Activated CD4-positive, alpha-beta T cell treated with anti-CD3 and anti-CD28 coated beads for 1 hour (primary cell): Measurements from ENCODE around the gene FREM3.
"Not testable (repeated sequence)": the region's sequence is repeated elsewhere in the genome, so short reads cannot be mapped to it uniquely, and the experiment has no call there.

Source experiments
- DNase-seq: peaks from one replicate; pipeline ENCODE4 v3.0.0-alpha.2; 2020

The FREM3 gene

DNA sequence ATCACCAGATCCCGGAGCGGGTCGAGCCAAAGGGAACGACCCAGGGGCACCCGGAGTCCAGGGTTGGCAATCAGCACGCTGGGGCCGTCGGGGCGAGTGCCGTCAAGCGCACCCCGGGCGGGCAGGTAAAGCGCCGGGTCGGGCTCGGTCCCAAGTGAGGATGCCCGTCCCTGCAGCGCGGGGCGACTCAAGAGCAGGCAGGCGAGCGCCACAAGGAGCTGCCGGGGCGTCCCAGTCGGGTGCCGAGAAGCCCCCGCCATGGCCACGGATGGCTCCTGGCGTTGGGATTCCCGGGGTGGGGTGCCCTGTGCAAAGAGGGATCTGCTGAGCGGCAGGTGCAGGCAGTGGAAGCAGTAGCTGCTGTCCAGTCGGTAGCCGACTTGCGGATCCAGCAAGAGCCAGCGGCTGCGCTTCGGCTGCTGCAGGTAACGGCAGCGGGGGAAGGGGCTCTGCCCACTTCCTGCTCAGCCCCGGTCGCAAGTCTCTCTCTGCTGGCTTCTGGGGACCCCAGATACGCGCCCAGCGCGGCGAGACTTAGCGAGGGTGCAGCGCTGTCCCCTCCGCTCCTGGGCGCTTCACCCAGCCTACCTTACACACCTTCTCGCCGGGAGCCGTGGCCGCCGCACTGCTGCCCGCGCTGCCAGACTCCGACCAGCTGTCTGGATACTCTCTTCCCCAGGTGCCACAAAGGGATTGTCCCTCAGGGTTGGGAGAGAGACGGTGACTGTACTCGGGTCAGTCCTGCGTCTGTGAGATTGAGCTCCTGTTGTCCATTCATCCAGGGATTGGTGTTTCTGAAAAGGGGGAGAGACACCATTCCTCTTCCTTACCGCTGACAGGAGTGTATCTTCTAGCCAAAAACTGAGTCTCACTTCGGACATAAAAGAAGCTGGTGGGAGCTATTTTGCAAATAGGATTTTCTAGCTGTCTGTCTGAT lies at the start of gene FREM3:
Gene FREM3 (minus strand): TSS at position 260 of the 937 bp plus-strand sequence. CDS start 0 bp downstream, at position 260.
- no peak for DNase-seq

DNA sequence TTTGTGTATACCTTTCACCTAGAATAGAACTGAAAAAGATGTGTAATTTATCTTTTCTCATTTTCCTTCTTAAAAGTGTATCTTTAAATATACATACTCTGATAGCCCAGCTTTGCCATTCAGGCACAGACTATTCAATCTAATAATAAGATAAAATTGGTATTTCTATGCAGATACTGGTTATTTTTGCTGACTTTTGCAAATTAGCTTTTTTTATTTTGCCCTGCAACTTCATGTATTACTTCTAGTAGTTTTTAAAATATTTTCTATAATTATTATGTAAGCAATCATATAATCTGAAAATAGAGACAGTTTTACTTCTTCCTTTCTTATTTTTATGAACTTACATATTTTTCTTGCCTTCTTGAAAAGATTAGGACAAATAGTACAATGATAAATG lies 45.4 kb upstream of the FREM3 start:
- DNase-seq = no peak

DNA sequence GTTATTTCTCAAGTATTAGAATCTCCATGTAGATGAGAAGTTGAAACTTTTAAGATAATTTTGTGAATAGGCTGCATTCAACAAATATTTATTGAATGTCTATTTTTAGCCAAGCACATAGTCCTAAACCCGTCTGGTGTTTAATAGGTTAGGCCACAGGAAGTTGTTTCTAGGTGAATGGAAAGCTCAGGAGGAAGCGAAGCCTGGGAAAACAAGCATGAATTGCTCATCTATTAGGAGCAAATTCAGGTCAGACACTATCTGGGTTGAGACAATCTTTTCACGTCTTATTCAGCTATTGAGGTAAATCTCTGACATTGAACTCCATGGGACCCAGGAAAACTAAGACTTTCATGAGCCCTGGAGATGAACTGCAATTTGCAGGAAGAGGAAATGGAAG lies 43.1 kb upstream of the FREM3 start:
- DNase-seq = no peak

DNA sequence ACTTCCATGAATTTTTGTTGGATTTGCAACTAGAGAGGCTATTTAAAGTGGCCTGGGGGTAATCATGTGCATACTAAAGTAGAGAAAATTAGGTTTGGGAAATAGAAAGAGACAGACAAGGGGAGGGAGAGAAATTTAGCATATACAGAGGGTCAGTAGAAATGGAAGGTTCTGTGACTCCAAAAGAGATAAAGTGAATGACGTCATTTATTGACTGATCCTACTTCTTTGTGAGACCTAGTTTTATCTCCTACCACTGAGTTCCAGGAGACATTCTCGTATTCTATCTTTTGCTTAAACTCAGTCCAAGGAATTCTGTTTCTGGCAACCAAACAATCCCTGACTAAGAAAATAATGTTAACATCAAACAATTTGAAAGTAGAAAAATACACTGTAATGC lies 42.4 kb upstream of the FREM3 start:
- no peak for DNase-seq

DNA sequence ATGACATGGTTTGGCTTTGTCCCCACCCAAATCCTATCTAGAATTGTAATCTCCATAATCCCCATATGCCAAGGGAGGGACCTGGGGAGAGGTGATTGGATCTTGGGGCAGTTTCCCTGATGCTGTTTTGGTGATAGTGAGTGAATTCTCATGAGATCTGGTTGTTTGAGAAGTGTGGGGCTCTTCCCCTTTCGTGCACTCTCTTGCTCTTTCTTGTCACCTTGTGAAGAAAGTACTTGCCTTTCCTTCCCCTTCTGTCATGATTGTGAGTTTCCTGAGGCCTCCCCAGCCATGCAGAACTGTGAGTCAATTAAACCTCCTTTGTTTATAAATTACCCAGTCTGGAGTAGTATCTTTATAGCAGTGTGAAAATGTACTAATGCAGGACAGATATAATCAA lies 36.4 kb upstream of the FREM3 start:
- no peak for DNase-seq

DNA sequence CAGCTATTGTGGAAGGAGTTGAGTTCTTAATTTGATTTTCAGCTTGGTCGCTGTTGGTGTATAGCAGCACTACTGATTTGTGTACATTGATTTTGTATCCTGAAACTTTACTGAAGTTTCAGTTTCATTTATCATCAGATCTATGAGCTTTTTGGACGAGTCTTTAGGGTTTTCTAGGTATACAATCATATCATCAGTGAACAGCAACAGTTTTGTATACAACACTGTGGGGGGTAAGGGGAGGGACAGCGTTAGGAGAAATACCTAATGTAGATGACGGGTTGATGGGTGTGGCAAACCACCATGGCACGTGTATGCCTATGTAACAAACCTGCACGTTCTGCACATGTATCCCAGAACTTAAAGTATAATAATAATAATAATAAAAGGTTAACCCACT lies 35.6 kb upstream of the FREM3 start:
- DNase-seq = not testable (repeated sequence)

DNA sequence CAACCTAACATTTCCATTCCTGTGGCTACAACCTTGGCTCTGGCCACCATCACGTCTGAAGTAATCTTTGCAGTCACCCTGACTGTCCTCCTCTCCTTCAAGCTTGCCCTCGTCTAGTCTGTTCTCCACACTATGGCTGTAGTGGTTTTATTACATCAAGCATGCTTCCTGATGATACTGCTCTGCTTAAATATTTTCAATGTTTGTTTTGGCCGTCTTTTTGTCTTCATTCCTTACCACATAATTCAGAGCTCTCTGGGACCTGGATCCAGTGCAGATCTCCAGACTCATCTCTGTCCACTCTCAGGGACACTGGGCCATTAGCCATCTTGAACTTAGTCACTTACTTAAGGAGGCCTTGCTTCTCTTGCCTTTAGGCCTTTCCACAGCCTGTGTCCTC lies 27.7 kb upstream of the FREM3 start:
- no peak for DNase-seq

DNA sequence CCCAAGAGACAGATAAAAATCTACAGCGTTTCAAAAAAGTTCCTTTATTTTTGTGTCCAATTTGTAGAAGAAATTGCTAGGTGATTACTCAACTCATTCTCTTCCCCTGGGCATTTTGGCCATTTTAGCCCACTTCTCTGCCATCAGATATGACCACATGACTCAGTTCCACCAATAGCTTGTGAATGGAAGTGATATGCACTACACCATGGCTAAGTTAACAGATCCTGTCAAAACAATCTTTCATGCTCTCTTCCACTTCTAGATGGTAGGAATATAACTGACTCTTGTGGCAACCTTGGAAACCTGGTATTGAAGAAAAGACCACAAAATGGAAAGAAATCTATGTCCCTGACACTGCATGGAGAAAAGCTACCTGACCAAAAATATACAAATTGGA lies 26.2 kb upstream of the FREM3 start:
- DNase-seq = no peak

DNA sequence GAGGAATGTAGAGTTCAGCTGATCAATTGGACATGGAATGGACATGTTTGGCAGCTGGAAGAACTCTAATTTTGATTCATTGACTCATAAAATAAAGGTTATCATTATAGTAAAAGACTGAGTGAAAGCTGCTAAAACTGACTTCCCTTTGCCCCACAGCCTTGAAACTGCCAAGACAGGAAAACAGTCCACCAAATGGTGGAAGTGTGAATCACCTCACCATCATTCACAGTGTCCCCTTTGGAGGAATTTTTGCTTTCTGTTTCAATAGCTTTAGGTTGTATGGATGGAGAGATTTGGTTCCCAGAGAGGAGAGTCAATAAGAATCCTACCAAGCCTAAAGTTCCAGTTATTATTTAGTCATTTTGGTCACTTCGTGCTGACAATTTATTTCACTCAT lies 20.8 kb upstream of the FREM3 start:
- DNase-seq = no peak

DNA sequence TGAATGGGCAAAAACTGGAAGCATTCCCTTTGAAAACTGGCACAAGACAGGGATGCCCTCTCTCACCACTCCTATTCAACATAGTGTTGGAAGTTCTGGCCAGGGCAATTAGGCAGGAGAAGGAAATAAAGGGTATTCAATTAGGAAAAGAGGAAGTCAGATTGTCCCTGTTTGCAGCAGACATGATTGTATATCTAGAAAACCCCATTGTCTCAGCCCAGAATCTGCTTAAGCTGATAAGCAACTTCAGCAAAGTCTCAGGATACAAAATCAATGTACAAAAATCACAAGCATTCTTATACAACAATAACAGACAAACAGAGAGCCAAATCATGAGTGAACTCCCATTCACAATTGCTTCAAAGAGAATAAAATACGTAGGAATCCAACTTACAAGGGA lies 18.3 kb upstream of the FREM3 start:
- not testable (repeated sequence) for DNase-seq

DNA sequence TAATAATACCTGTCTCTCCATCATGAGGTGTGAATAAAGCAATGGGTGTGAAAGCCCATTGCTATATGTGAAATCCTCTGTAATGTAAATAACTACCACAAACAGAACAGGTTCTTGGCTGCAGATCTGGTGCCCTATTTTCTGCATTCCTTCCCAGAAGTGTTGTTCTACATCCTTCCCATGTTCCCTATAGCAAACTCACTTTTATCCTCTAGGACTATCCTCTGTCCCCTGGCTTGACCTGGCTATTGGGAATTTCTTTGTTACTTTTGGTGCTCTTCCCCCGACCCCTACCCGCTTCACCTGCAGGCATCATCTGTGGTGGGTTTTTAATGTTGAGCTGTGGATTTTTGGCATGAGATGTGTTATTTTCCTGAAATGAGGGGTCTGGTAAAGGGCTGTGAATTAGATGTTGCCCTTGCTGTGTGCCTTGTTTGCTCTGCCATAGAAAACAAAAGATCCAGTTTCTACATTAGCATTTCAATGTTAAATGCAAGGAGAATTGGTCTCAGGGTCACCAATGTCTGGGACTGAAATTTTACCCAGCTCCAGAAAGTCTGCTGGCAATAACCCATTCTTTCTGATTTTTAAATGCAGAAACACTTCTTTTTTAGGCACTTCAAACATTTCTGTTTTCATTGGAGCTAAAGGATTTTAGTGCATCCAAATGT lies 13.6 kb upstream of the FREM3 start:
- no peak for DNase-seq

DNA sequence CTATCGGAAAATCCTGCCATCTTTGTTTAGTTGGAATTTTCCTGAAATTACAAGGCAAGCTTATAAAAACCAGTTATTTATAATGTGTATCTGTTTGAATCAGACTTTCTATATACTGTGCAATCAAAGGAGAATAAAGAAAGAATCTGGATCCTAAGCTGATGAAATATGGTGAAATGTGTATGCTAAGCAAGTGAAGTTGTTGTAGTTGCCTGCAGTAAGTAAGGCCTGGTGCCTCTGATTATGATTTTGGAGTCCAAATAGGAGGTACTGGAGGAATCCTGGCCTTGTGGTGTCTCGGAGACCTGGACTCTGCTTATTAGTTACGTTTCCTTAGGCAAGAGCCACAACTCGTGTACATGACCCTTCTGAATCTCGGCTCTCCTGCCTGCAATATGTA lies 13.1 kb upstream of the FREM3 start:
- DNase-seq = no peak

DNA sequence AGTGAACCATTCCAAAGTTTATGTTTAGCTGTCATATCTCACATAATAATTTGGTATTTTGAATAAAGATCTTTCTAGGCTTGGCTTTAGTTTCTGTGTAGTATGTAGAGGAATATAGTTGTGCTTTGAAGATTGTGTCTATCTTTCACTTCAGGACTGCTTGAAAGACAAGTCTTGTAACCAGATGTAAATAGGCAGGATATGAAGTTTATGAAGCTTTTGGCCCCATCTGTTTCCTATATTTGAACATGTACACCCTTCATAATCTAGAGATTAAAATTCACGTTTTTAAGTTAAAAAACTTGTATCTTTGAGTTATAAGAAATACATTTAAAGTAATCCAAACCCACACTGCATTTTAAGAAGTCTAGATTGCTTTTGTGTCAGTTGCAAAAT lies 11.7 kb upstream of the FREM3 start:
- DNase-seq = no peak

DNA sequence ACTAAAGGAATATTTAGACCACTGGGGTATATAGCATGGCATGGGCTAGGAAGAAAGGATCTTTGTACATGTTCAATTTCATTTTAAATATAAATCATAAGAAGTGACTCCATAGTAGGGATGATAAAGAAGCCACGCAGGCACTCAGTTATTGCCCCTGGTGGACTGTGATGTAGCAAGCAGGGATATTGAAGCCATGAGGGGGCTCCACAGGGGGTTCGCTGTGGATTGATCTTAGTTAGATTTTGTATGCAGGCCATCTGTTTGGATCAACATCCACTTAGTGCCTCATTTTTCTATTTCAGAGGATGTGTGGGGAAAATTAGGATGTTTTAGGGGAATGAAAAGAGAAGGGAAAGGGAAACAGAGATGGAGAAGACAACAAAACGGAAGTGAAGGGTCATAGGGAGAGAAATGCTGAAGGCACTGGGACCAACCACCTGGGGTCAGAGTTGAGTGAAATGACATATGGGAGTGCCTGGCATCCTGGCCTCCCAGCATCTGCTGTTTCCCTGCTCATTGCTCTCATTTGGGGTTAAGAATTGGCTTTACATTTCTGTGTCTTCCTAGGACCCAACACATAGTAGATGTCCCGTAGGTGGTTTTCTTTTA lies 11.2 kb upstream of the FREM3 start:
- DNase-seq = no peak

DNA sequence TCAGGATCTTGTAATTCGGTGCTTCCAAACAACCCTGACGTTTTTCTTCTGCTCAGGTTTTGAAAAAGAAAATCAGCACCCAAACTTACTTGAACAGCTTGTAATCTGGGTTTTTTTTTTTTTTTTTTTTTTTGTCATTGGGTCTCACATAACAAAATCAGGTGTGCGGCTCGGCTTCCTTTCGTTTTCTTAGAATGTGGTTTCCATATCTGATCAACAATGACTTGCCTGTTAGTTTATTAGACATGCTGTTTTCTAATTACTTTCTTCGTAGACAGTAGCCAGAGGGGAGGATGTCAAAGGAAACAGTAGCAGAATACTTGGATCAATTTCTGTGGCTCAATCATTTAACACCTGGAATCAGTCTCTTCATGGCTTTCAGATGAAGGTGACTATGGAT lies 890 bp upstream of the FREM3 start:
- no peak for DNase-seq

DNA sequence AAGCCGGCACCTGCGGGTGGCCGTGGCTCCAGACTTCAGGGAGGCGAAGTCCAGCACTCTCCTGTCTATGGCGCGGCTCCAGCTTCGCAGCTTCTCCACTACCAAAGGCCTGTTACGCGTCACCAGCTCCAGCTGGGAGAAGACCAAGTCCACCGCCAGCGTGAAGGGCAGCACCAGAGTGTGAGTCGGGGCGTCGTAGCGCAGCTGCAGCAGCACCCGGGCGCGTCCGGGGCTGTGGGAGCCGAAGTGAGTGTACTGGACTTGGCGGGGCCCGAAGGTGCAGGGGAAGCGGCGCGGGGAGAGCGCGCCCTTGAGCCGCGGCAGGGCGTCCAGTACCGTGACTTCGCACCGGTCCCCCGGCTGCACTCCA lies 444 bp downstream of the FREM3 start:
- DNase-seq = no peak

DNA sequence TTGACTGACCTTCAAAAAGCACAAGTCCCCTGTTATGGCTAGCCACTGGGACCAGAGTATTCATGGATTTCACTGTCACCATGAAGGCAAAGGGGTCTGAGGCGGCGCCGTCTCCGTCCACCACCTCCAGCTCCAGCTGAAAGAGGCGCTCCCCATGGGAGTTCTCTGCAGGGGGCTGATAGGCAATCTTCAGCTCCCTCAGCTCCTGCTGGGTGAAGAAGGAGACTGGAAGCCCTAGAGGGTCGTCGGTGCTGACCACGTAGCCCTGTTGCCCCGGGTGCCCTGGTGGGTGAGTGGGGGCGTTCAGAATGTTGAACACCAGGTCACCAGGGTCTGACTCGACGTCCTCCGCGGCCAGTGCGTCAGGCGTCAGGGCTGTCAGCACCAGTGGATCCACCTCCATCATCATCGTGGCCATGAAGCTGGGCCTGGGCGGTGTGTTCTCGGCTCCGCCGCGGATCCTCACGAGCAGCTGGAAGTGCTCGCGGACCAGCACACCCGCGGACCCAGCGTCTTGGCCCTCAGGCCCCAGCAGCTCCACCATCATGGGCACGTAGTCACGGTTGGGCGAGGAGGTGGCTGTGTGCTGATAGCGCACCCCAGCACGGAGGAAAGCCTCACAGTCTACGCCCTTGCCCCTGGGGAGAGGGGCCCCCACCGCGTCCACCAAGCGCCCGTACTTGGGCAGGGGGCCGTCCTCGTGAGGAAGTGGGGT lies 987 bp downstream of the FREM3 start:
- no peak for DNase-seq

DNA sequence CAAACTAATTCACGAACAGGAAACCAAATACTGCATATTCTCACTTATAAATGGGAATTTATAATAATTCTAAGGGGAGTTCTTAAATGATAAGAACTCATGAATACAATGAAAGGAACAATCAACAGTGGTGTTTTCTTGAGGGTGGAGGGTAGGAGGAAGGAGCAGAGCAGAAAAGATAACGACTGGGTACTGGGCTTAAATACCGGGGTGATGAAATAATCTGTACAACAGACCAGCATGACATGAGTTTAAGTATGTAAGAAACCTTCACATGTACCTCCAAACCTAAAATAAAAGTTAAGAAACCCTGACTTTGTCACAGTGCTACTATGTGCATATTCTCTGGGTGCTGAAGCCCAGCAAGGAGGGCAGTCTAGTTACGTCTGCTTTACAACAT lies 6.6 kb downstream of the FREM3 start:
- DNase-seq = no peak

DNA sequence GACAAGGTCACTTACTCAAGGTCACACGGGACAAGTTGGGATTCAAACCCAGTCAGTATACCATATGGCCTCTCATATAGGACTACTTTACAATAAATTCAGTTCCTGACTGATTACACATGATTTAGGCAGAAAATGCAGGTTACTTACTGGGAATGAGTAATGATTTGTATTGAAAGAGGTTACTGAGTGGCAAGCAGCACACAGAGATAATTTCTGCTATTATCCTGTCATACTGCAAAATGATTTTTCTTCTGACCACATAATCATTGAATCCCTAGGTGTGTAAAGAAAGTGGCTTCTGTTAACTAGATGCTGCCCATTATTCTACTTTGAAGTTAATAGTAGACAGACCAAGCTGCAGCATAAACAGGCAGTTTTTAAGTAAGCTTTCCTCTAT lies 8.2 kb downstream of the FREM3 start:
- no peak for DNase-seq

DNA sequence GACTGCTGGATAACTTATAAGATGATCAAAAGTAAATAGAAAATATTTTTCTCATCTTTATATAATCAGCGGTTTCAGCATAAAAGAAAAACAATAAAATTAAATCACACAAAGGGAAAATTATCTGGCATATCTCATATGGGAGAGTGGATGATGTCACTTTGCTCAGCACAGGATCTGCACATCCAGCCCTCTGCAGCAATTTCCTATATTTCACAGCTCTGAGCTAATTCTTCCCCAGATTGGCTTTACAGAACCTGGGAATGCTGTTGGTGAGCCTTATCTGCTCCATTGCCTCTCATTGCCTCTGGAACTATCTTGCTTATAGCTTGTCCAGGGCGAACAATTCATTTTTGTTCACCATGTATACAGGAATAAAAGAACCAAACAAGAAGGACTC lies 21.0 kb downstream of the FREM3 start:
- no peak for DNase-seq

DNA sequence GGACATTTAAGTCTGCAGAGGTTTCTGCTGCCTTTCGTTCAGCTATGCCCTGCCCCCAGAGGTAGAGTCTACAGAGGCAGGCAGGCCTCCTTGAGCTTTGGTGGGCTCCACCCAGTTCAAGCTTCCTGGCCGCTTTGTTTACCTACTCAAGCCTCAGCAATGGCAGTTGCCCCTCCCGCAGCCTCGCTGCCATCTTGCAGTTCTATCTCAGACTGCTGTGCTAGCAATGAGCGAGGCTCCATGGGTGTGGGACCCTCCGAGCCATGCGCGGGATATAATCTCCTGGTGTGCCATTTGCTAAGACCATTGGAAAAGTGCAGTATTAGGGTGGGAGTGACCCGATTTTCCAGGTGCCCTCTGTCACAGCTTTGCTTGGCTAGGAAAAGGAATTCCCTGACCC lies 26.8 kb downstream of the FREM3 start:
- not testable (repeated sequence) for DNase-seq

DNA sequence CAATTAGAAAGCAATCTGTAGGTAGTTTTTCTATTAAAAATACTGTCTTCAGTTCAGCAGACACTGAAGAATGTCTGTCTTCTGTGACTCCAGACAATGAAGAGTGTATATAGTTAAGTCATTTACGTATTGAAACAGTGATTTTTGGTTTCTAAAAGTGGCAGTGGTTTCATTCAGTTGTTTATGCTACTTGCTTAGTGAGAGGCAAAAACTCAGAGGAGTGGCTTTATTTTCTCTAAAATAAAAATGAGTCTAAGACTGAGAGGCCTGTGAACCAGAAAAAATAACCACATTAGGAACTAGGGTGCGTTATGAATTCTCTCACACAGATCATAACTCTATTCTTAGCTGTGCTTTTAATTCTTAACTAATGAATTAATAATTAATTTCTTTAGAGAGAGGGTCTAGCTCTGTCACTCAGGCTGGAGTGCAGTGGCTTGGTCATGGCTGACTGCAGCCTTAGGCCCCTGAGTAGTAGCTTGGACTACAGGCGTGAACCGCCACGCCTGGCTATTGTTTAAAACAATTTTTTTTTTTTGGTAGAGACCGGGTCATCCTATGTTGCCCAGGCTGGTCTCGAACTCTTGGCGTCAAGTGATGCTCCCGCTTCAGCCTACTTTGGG lies 31.4 kb downstream of the FREM3 start:
- no peak for DNase-seq

DNA sequence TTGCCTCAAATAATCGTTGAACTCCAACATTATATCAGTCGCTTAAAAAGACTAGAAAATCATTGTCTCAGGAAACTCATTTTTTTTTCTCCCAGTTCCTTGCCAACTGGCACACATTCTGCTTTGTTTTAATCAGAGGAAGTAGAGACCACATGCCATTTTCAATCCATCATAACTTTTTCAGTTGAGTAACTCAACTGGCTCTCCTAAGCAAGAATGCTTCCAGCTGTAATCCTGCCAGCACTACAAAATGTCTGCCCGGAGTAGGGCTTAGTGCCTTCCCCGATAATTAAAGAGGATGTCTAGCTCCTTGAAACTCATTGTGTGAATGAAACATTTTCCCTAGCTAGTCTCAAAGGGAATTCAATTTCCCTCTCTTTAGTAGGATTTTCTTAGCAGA lies 33.0 kb downstream of the FREM3 start:
- no peak for DNase-seq
